Glutamatergic neuron (in vitro differentiated cells): ENCODE results near the gene MRM3. TPM values are rescaled to one million over a fixed set of nuclear protein-coding genes. Genes with fewer than 3 reads are reported as not detected.

Source experiments
- DNase-seq: peaks from one replicate; pipeline ENCODE4 v3.0.0; 2022
- H3K27ac Mint-ChIP-seq: one replicate; pipeline ENCODE4 v1.8.0; 2020; ENCODE audit warnings: mild to moderate bottlenecking, mixed read lengths, inconsistent platforms; ENCODE audit not compliant: unreplicated experiment
- H3K27me3 Mint-ChIP-seq: one replicate; pipeline ENCODE4 v1.8.0; 2020; ENCODE audit warnings: mild to moderate bottlenecking, moderate library complexity, mixed read lengths, inconsistent platforms; ENCODE audit not compliant: unreplicated experiment
- H3K36me3 Mint-ChIP-seq: one replicate; pipeline ENCODE4 v1.8.0; 2020; ENCODE audit warnings: mild to moderate bottlenecking, mixed read lengths, inconsistent platforms; ENCODE audit not compliant: unreplicated experiment
- H3K4me1 Mint-ChIP-seq: one replicate; pipeline ENCODE4 v1.8.0; 2020; ENCODE audit warnings: mild to moderate bottlenecking, low read depth, mixed read lengths, inconsistent platforms; ENCODE audit not compliant: unreplicated experiment
- H3K4me3 Mint-ChIP-seq: one replicate; pipeline ENCODE4 v1.8.0; 2020; ENCODE audit warnings: mild to moderate bottlenecking, mixed read lengths, inconsistent platforms; ENCODE audit not compliant: unreplicated experiment
- H3K9me3 Mint-ChIP-seq: one replicate; pipeline ENCODE4 v1.8.0; 2020; ENCODE audit warnings: mild to moderate bottlenecking, moderate library complexity, mixed read lengths, inconsistent platforms; ENCODE audit not compliant: unreplicated experiment
- CTCF ChIP-seq: fragments of 200-600 bp; sonication (generic); IDR thresholded peaks from one replicate; pipeline ENCODE4 v1.5.0; 2021; ENCODE audit not compliant: partially characterized antibody, unreplicated experiment
- total RNA-seq: library from RNA; stranded (reverse); fragmentation: NEBNext Ultra II Directional; extraction: Animal tissue kit (Norgen Biotek cat#: 25700); gene quantifications from one replicate; pipeline ENCODE4 v1.2.1, GENCODE V29; 2021; ENCODE audit not compliant: unreplicated experiment

MRM3 gene
- total RNA-seq, 1 donor from 2014 or later, result 11.8 TPM

- Mint-ChIP-seq H3K4me1 (peaks cover 31% of the 10 kb centered on the region), H3K27ac (no peak overlapping the region), H3K36me3 (no peaks in the 10 kb centered on the region), H3K9me3 (peaks cover 23% of the 10 kb centered on the region), H3K27me3 (peaks cover 20% of the 10 kb centered on the region), H3K4me3 (no peak overlapping the region)
- no peak for TF ChIP-seq CTCF
- no peak for DNase-seq
Measured at GRCh38 chr17:798246-798645, 16.1 kb downstream of the MRM3 start.

- peaks cover 28% of the 10 kb centered on the region for H3K4me1 Mint-ChIP-seq
- H3K36me3 Mint-ChIP-seq, result no peaks in the 10 kb centered on the region
- DNase-seq, result no peak
- peaks cover 19% of the 10 kb centered on the region for H3K9me3 Mint-ChIP-seq
- TF ChIP-seq CTCF, result no peak
- peak overlapping the region; percentile 43 for H3K27ac Mint-ChIP-seq
- H3K4me3 Mint-ChIP-seq, result no peak overlapping the region
- peaks cover 16% of the 10 kb centered on the region for H3K27me3 Mint-ChIP-seq
Measured at GRCh38 chr17:799261-799660, 17.1 kb downstream of the MRM3 start.

- no peaks in the 10 kb centered on the region for H3K36me3 Mint-ChIP-seq
- H3K4me3 Mint-ChIP-seq, result no peak overlapping the region
- no peak for DNase-seq
- H3K4me1 Mint-ChIP-seq, result peaks cover 15% of the 10 kb centered on the region
- TF ChIP-seq CTCF, result no peak
- H3K9me3 Mint-ChIP-seq, result peaks cover 18% of the 10 kb centered on the region
- H3K27ac Mint-ChIP-seq, result no peak overlapping the region
- H3K27me3 Mint-ChIP-seq, result peaks cover 13% of the 10 kb centered on the region
Measured at GRCh38 chr17:800446-801242, 18.5 kb downstream of the MRM3 start.

- no peak overlapping the region for H3K4me3 Mint-ChIP-seq
- H3K27me3 Mint-ChIP-seq, result peaks cover 13% of the 10 kb centered on the region
- TF ChIP-seq CTCF, result no peak
- H3K36me3 Mint-ChIP-seq, result no peaks in the 10 kb centered on the region
- no peak for DNase-seq
- peaks cover 18% of the 10 kb centered on the region for H3K9me3 Mint-ChIP-seq
- H3K4me1 Mint-ChIP-seq, result peaks cover 19% of the 10 kb centered on the region
- peak overlapping the region; percentile 34 for H3K27ac Mint-ChIP-seq
Measured at GRCh38 chr17:801660-802059, 19.5 kb downstream of the MRM3 start.

GRCh38 chr17:802481-802880 lies 20.3 kb downstream of the MRM3 start:
- H3K9me3 Mint-ChIP-seq, result peaks cover 22% of the 10 kb centered on the region
- no peak overlapping the region for H3K27ac Mint-ChIP-seq
- peaks cover 13% of the 10 kb centered on the region for H3K27me3 Mint-ChIP-seq
- H3K36me3 Mint-ChIP-seq, result no peaks in the 10 kb centered on the region
- H3K4me3 Mint-ChIP-seq, result no peak overlapping the region
- TF ChIP-seq CTCF, result no peak
- peaks cover 22% of the 10 kb centered on the region for H3K4me1 Mint-ChIP-seq
- DNase-seq, result no peak
